GM18499 (cell line): ENCODE results near the gene TLX3.
"Not testable (repeated sequence)": the region's sequence is repeated elsewhere in the genome, so short reads cannot be mapped to it uniquely, and the experiment has no call there.

Source experiments
- ATAC-seq: cut with Tn5 transposase; IDR thresholded peaks from one replicate; pipeline ENCODE4 v1.9.1; 2021; ENCODE audit warnings: moderate number of reproducible peaks; ENCODE audit not compliant: insufficient read depth, unreplicated experiment

TLX3 gene

DNA sequence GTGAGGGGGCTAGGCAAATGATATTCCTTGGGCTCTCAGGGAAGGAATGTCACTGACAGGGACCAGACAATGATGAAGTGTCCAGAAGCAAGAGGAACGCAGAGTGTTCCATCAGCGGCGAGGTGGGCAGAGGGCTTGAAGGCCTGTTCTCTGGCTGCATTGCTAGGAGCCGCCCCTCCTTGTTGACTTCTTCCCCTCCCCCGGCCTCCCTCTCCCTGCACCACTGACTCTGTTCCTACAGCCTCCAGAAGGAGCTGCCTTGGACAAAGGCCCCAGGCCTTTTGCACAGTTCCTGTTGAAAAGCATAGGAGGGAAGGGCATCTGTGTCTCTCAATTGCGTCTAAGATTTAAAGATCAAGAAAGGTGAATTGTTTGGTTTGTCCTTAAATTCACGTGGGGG is 12.4 kb downstream of the TLX3 start:
- ATAC-seq = no peak

DNA sequence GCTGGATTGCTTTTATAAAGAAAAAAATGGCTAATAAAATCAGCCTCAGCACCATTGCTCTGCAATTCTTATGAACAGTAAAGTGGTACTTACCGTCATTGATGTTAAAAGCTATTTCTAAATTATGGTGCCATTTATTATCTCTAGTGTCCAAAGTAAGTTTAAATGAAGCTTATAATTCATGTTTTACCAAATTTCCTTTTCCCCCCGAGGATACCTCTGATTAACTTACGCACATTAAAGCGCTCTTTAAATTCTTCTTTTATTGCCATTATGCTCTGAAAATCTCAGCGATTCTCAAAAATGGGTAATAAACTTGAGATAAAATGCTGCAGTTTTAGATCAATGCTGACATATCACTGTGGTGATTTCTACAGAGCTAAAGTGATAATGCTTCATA is 13.5 kb downstream of the TLX3 start:
- ATAC-seq = no peak

DNA sequence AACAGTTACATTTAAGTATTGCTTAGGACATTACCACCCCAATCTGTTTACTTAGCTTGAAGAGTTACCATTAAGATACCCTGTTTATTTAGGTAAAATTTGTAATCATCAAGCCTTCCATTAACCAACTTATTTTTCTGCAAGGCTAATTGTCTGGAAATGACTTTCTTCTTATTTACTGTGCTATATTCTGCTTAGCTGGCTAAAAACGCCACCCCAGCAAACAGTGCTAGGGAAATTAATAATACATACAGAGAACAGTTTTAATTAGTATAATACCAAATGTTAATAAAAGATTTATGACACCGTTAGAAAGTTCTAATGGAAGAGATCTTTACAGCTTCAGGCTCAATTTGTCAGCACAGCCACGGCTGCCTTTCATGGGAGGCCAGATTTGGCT is 14.0 kb downstream of the TLX3 start:
- no peak for ATAC-seq

DNA sequence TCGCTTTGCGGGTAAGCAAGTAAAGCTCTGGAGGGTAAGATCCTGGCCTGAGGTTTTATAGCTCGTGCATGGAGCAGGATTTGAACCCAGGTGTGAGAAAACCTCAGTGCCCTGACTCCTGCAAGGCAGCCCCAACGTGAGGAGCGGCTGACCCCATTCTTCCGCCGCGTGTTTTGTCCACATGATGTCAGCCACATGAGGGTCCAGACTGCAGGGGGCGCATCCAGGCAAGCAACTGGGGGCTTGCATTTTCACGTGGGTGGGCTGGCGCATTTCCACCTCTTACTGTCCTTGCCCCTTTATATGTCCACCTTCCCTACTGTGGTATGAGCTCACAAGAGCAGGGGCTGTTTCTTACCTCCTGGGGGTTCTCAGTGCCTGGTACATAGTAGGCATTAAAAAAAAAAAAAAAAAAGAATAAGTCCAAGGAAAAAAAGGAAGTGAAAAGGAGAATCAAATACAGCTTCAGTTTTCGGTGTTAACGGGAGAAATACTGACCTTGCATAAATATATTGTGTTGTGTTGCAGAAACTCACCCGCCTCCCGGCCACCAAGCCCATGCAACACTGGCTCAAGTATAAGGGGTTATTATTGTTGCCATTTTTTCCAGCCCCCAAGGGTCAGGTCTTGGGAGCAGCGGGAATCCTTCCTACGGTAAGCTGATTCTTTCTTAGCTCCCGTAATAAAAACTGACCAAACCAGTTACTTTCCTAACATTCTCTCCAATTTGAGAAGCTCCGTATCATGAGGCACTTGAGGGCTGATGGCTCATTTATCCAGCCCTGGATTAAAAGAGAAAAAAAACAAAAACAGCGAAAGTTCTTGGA is 15.0 kb downstream of the TLX3 start:
- ATAC-seq = no peak

DNA sequence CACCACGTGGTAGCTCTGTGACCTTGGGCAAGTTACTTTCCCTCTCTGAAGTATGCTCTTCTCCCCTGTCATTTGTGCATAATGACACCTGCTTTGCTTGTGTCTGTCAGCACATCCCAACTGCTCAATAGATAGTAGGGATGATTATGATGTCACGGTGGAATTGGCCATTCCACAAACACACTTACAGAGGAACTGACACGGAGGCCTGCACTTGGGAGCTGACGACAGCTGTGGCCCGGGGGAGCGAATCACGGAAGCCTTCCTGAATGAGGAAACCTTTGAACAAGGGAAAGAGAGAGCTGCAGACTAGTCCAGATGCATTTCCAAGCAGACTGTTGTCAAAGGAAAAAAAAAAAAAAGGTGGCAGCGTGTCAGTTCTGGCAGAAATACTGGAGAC is 21.0 kb downstream of the TLX3 start:
- no peak for ATAC-seq

DNA sequence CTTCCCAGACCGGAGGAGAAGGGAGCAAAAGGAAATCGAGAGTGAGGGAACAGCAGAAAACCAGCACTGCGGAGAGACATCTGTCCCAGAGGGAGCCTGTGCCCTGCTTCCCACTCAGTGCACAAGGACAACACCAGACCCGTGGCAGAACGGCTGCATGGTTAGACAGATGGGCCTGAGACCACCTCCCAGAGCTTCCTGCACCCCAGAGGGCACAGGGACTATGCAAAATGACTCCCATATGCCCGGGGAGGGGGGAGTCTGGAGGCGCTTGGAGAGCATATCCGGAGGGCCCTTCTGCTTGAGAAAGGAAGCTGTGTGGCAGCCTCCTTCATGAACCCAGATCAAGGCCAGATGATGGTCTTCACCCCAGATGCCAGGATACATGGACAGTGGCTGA is 26.6 kb downstream of the TLX3 start:
- ATAC-seq = no peak

DNA sequence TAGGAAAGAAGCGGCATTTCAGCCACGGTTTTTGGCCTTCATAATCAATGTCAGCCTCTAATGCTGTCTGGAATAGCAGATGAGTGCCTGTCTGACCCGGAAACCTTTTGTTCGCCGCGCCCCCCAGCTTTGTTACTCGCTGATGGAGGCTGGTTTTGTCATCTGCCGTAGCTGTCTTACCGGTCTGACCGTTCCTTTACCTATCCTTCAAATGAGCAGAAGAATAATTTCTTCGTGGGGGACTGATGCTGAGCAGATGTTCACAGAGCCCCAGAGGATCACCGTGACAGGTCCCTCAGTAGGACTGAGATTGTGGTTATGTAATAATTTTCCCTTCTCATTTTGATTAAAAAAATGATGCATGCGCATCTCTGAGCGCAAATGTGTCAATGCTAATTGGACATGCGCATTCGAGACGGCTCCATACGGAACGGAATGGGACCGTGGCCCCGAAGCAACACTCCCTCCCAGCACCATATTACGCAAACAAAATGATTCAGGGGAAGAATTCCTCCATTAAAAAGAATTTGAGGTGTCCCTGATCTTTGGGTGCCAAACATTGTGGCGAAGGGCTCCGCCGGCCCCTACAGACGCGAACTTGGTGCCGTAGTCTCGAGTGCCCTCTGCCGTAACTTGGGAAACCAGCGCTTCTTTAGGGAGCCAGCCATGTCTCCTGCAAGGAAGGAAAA is 27.6 kb downstream of the TLX3 start:
- ATAC-seq = no peak

DNA sequence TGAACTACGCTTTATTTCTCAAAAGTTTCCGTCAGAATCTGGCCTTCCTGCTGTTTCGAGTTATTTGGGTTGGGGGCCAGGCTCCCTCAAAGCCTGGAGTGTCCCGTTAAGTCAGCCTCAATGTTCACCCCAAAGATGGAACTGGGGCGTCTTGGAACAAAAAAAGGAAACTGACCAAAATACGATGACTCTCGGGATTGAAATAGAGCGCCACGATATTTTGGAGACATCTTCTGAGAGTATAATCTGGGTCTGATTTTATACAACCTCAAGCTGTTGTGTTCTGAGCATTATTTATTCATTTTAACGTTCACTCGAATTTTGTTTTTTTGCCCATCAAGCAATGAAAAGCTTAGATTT is 28.1 kb downstream of the TLX3 start:
- no peak for ATAC-seq

DNA sequence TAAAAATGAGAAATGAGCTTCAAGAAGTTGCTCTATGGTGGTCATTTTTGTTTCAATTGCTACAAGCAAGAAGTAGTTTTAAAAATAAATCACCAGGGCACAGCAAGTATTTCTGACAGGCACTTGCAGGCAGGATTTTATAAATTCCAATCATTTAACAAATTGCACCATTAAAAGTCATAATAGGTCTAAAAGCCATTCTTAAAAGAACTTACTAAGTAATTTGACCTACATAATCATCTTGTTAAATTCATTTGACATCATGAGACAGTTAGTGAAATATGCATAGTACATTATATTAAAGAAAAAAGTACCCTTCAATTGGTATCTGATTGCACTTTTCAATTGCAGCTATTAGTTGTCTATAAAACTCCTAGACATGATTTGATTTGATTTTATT is 31.0 kb downstream of the TLX3 start:
- no peak for ATAC-seq

DNA sequence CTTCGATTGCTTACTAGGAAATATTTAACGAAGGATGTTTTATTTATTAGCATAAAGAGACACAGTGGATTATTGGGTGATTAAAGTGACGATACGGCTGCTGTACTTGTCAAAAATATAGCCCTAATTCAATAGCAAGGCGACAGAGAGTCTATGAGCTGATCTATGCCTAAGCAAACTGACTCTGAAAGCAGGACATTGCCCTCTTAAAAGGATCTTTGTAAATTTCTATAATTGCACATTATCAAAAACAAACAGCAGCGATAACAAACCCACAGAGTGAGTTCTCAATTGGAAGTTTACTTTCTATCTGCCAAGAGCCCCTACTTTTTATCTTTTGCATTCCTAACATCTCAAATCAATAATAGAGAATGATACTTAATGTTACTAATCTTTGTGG is 31.4 kb downstream of the TLX3 start:
- ATAC-seq = no peak

DNA sequence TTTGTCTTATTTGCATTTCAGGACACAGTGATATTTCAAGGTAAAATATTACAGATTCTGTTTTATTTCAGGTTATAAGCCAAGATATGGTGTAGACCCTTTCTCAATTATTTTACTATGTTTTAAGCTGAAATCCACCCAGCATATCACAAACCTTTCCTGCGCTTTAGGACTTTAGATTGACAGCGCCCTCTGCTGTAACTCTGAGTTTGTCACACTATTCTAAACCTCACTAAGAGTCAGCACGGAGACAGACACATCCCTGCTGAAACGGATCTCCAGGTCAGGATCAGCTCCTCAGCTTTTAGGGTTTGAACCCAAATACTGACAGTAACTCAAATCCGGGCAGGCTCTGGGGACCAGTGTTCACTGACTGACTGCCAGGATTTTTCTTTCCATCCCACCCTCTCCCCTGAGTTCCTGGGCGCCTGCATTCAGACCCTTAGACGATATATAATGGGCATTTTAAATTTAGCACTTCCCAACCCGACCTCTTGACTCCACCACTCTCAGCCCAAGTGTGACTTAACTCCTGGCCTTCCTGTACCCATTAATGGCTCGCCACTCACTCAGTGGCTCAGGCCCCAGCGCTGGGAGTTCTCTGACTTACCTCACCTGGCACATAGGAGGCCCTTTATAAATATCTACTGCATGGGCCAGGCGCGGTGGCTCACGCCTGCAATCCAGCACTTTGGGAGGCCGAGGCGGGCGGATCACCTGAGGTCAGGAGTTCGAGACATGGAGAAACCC is 33.5 kb downstream of the TLX3 start:
- ATAC-seq = no peak

DNA sequence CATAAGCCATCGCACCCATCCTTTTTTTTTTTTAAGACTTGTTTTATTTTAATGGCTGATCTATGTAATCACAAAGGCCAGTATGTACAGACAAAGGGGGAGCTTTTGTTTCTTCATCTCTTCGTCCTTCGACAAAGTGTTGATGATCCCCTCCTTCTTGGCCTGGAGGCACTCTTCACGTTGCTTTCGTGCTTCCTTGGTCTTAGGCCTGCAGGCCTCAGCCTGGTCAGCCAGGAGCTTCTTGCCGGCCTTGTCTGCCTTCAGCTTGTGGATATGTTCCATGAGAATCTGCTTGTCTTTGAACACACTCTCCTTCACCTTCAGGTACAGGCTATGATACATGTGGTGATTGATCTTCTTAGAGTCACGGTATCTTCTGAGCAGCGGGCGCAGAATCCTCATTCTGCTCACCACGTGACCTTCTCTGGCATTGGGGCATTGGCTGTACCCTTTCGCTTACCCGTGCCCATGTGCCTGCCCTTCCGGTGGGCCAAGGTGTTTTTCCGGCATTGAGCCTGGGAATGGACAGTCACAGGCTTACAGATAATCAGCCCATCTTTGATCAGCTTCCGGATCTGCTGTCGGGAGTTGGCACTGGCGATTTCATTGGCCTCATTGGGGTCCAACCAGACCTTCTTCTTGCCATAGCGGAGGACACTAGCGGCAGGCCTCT is 36.0 kb downstream of the TLX3 start:
- no peak for ATAC-seq

DNA sequence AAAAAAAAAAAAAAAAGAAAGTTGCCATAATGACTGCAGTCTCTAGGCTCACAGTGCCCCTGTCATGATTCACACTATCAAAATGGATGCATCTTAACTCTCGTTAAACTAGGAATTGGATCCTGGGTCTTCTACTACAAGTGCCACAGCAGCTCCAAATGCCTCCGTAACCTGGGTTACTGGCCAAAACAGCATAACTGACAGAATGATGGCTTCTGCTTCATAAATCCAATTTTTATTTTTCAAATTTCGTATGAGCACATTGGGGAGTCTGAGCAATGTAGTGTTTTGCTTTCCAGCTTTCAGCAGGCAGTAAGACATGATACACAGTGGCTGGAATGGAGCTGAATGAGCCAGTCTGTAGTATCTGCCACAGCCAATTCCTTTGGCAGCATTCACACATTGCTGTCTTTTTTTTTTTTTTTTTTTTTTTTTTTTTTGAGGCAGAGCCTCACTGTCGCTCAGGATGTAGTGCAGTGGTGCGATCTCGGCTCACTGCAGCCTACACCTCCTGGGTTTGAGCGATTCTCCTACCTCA is 42.6 kb downstream of the TLX3 start:
- ATAC-seq = no peak

DNA sequence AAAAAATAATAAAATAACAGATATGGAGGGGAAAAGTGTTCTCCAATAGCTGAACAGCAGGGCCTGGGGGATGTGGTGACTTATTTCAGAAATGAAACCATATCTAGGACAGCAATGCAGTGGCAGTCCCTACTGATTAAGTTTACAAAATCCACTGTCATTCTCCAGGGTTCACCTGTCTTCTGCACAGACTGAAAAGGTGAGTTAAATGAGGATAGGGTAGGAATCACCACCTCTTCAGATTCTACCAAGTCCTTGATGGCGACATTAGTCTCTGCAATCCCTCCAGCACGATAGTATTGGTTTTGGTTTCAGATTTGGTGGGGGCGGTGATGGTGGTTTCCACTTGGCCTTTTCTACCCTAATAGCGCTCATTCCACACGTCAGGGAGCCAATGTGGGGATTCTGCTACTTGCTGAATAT is 46.3 kb downstream of the TLX3 start:
- peak; percentile 95 for ATAC-seq

DNA sequence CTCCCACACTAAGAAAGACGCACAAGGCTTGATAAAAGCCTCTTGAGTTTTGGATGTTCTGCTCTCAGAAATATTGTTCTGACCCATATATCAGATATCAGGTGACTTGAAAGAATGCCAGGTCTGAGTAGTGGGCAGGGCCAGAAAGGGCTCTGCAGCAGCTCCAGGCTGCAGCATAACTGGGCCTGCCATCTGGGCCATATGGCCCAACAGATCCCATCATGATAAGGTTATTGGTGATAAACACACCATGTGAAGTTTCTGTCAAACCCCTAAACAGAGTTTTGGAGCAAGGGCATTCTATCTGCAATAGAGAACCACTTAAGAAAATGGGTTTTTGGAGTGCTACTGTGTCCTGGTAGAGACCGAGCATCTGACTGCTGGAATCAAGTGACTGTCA is 48.8 kb downstream of the TLX3 start:
- no peak for ATAC-seq

DNA sequence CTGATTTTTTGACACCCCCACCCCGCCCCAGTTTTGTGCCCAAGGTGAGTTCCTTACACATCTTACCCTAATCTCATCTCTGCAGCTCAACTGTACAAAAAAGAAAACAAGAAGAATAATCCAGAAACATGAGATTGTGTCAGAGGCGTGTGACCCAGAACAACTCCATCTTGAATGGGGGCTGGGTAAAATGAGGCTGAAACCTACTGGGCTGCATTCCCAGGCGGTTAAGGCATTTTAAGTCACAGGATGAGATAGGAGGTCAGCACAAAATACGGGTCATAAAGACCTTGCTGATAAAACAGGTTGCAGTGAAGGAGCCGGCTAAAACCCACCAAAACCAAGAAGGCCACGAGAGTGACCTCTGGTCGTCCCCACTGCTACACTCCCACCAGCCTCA is 52.1 kb downstream of the TLX3 start:
- not testable (repeated sequence) for ATAC-seq
